Stimulated activated CD4-positive, alpha-beta T cell treated with anti-CD3 and anti-CD28 coated beads, Interleukin-15, amount 100 ng/mL, for 24 hours (primary cell): ENCODE measurements around the gene AGTPBP1.
"Not testable (repeated sequence)": the region's sequence is repeated elsewhere in the genome, so short reads cannot be mapped to it uniquely, and the experiment has no call there.

Experiments used
- DNase-seq: peaks from one replicate; pipeline ENCODE4 v3.0.0-alpha.2; 2020

The AGTPBP1 gene

GRCh38 chr9:85630676-85631075 is 111.1 kb downstream of the AGTPBP1 start:
- no peak for DNase-seq

- DNase-seq: no peak
Observed at GRCh38 chr9:85617141-85617670, 124.5 kb downstream of the AGTPBP1 start.

- DNase-seq: no peak
Observed at GRCh38 chr9:85615792-85616191, 126.0 kb downstream of the AGTPBP1 start.

- DNase-seq: peak; percentile 9
Observed at GRCh38 chr9:85610074-85610860, 131.5 kb downstream of the AGTPBP1 start.

- DNase-seq: no peak
Observed at GRCh38 chr9:85605905-85606304, 135.8 kb downstream of the AGTPBP1 start.

GRCh38 chr9:85603936-85604335 is 137.8 kb downstream of the AGTPBP1 start:
- no peak for DNase-seq

GRCh38 chr9:85602742-85603141 is 139.0 kb downstream of the AGTPBP1 start:
- no peak for DNase-seq

- DNase-seq: no peak
Observed at GRCh38 chr9:85600675-85601263, 141.0 kb downstream of the AGTPBP1 start.

GRCh38 chr9:85599540-85600105 is 142.1 kb downstream of the AGTPBP1 start:
- DNase-seq: no peak

- no peak for DNase-seq
Observed at GRCh38 chr9:85594316-85594715, 147.4 kb downstream of the AGTPBP1 start.

GRCh38 chr9:85586684-85587083 is 155.1 kb downstream of the AGTPBP1 start:
- no peak for DNase-seq

GRCh38 chr9:85577353-85577952 is 164.3 kb downstream of the AGTPBP1 start:
- DNase-seq: no peak

- DNase-seq: no peak
Observed at GRCh38 chr9:85575868-85576267, 165.9 kb downstream of the AGTPBP1 start.

- not testable (repeated sequence) for DNase-seq
Observed at GRCh38 chr9:85573546-85573945, 168.2 kb downstream of the AGTPBP1 start.

- not testable (repeated sequence) for DNase-seq
Observed at GRCh38 chr9:85572917-85573316, 168.8 kb downstream of the AGTPBP1 start.

- DNase-seq: no peak
Observed at GRCh38 chr9:85569988-85570387, 171.8 kb downstream of the AGTPBP1 start.

- no peak for DNase-seq
Observed at GRCh38 chr9:85559526-85559925, 182.2 kb downstream of the AGTPBP1 start.

GRCh38 chr9:85554349-85554748 is 187.4 kb downstream of the AGTPBP1 start:
- no peak for DNase-seq

GRCh38 chr9:85553475-85553874 is 188.3 kb downstream of the AGTPBP1 start:
- DNase-seq: no peak

GRCh38 chr9:85547599-85547998 is 194.2 kb downstream of the AGTPBP1 start:
- no peak for DNase-seq

- no peak for DNase-seq
Observed at GRCh38 chr9:85543196-85543595, 198.6 kb downstream of the AGTPBP1 start.

GRCh38 chr9:85541876-85542275 is 199.9 kb downstream of the AGTPBP1 start:
- DNase-seq: no peak

- no peak for DNase-seq
Observed at GRCh38 chr9:85536514-85536913, 205.2 kb downstream of the AGTPBP1 start.

- no peak for DNase-seq
Observed at GRCh38 chr9:85536076-85536475, 205.7 kb downstream of the AGTPBP1 start.
